DMS79 (cell line): ENCODE results near the gene PTPN3.
A peak's percentile ranks its signal among the peaks of the same experiment; 100 is the strongest.
"Not testable (repeated sequence)": the region's sequence is repeated elsewhere in the genome, so short reads cannot be mapped to it uniquely, and the experiment has no call there.

Experiments
- DNase-seq: peaks from one replicate; lab custom pipeline; 2025; lab: John Stamatoyannopoulos, UW

Gene PTPN3

GRCh38 chr9:109346904-109347303 lies 151.2 kb downstream of the PTPN3 start:
- DNase-seq: no peak

GRCh38 chr9:109344866-109345265 lies 153.2 kb downstream of the PTPN3 start:
- DNase-seq: no peak

- DNase-seq: no peak
Measured at GRCh38 chr9:109342878-109343277, 155.2 kb downstream of the PTPN3 start.

- DNase-seq: peak; percentile 23
Measured at GRCh38 chr9:109341561-109341960, 156.5 kb downstream of the PTPN3 start.

- not testable (repeated sequence) for DNase-seq
Measured at GRCh38 chr9:109340979-109341378, 157.1 kb downstream of the PTPN3 start.

GRCh38 chr9:109336409-109336808 lies 161.7 kb downstream of the PTPN3 start:
- no peak for DNase-seq

GRCh38 chr9:109335929-109336328 lies 162.2 kb downstream of the PTPN3 start:
- DNase-seq: no peak

GRCh38 chr9:109335121-109335520 lies 163.0 kb downstream of the PTPN3 start:
- no peak for DNase-seq

- no peak for DNase-seq
Measured at GRCh38 chr9:109331353-109331752, 166.8 kb downstream of the PTPN3 start.

GRCh38 chr9:109329638-109330258 lies 168.4 kb downstream of the PTPN3 start:
- DNase-seq: no peak

GRCh38 chr9:109328978-109329637 lies 169.0 kb downstream of the PTPN3 start:
- DNase-seq: peak; percentile 27
